GM23338 (cell line): Measurements from ENCODE around the gene TRPM2. TPM values are rescaled to one million over a fixed set of nuclear protein-coding genes. Genes with fewer than 3 reads are reported as not detected.

Source experiments
- ATAC-seq: fragments of 200-7000 bp; cut with Tn5 transposase; 3 replicates; pipeline ENCODE4 v1.9.1; 2020
- DNase-seq: peaks from one replicate; pipeline ENCODE4 v3.0.0-alpha.2; 2015; ENCODE audit warnings: low spot score
- H2AFZ ChIP-seq: fragments of 200-600 bp; sonication (generic); 2 replicates; pipeline ENCODE4 v1.8.0; 2016; ENCODE audit warnings: antibody characterized with exemption, mild to moderate bottlenecking, moderate library complexity
- H3F3A ChIP-seq: fragments of 200-600 bp; sonication (generic); replicated peaks from 2 replicates; pipeline ENCODE4 v1.8.0; 2017; ENCODE audit warnings: antibody characterized with exemption, mixed run types, low read depth
- H3K27ac ChIP-seq: fragments of 200-600 bp; sonication (generic); 2 replicates; pipeline ENCODE4 v1.6.1; 2016; ENCODE audit warnings: low read depth
- H3K27me3 ChIP-seq: fragments of 200-600 bp; sonication (generic); 2 replicates; pipeline ENCODE4 v1.8.0; 2016; ENCODE audit warnings: mild to moderate bottlenecking, mixed run types, moderate library complexity; ENCODE audit not compliant: insufficient read depth
- H3K36me3 ChIP-seq: fragments of 200-600 bp; sonication (generic); 2 replicates; pipeline ENCODE4 v1.8.0; 2016; ENCODE audit warnings: mild to moderate bottlenecking; ENCODE audit not compliant: insufficient read depth
- H3K4me1 ChIP-seq: fragments of 200-600 bp; sonication (generic); 2 replicates; pipeline ENCODE4 v1.8.0; 2016; ENCODE audit warnings: mild to moderate bottlenecking, moderate library complexity; ENCODE audit not compliant: insufficient read depth
- H3K4me2 ChIP-seq: fragments of 200-600 bp; sonication (generic); 2 replicates; pipeline ENCODE4 v1.7.1; 2017; ENCODE audit warnings: mixed run types
- H3K4me3 ChIP-seq: fragments of 200-600 bp; sonication (generic); 2 replicates; pipeline ENCODE4 v1.6.1; 2016; ENCODE audit warnings: mixed run types
- H3K79me2 ChIP-seq: fragments of 200-600 bp; sonication (generic); replicated peaks from 2 replicates; pipeline ENCODE4 v1.8.0; 2017; ENCODE audit warnings: mild to moderate bottlenecking; ENCODE audit not compliant: insufficient read depth
- H3K9me2 ChIP-seq: fragments of 200-600 bp; sonication (generic); 2 replicates; pipeline ENCODE4 v1.8.0; 2017; ENCODE audit not compliant: insufficient read depth
- H4K20me1 ChIP-seq: fragments of 200-600 bp; sonication (generic); replicated peaks from 2 replicates; pipeline ENCODE4 v1.8.0; 2017; ENCODE audit warnings: mild to moderate bottlenecking; ENCODE audit not compliant: insufficient read depth
- H3K27ac Mint-ChIP-seq: 2 replicates; pipeline ENCODE4 v1.8.0; 2020; ENCODE audit warnings: inconsistent platforms, mild to moderate bottlenecking, moderate library complexity, mixed read lengths
- H3K27me3 Mint-ChIP-seq: 3 replicates; pipeline ENCODE4 v1.8.0; 2022; ENCODE audit warnings: low read depth, mild to moderate bottlenecking, moderate library complexity, mixed read lengths, inconsistent platforms; ENCODE audit not compliant: insufficient read depth, poor library complexity
- H3K36me3 Mint-ChIP-seq: 3 replicates; pipeline ENCODE4 v1.8.0; 2021; ENCODE audit warnings: low read depth, mild to moderate bottlenecking, inconsistent platforms, moderate library complexity, mixed read lengths
- H3K4me1 Mint-ChIP-seq: 3 replicates; pipeline ENCODE4 v1.8.0; 2020; ENCODE audit warnings: mild to moderate bottlenecking, inconsistent platforms, mixed read lengths
- H3K4me3 Mint-ChIP-seq: 3 replicates; pipeline ENCODE4 v1.8.0; 2021; ENCODE audit warnings: moderate library complexity, mild to moderate bottlenecking, inconsistent platforms, mixed read lengths
- H3K9me3 Mint-ChIP-seq: 3 replicates; pipeline ENCODE4 v1.8.0; 2020; ENCODE audit warnings: moderate library complexity, mild to moderate bottlenecking, inconsistent platforms, mixed read lengths
- CREB1 ChIP-seq: fragments of 250-450 bp; sonication (Bioruptor Pico); IDR thresholded peaks from 2 replicates; pipeline ENCODE4 v1.5.0; 2020; ENCODE audit warnings: low read depth, mild to moderate bottlenecking, moderate library complexity
- CTCF ChIP-seq, 2 experiments: fragments of 200-600 bp in 1 of 2; sonication (generic) in 1 of 2; conservative IDR thresholded peaks; 2 replicates each; pipeline versions ENCODE4 v1.5.1 to v1.6.1; 2016 to 2017; ENCODE audit warnings: antibody characterized with exemption in 2 of 2, low read depth in 2 of 2, mild to moderate bottlenecking in 2 of 2, moderate library complexity in 1 of 2
- ETS1 ChIP-seq: IDR thresholded peaks from 2 replicates; pipeline ENCODE4 v1.6.1; 2016; ENCODE audit warnings: antibody characterized with exemption
- EZH2 ChIP-seq: fragments of 200-600 bp; sonication (generic); IDR thresholded peaks from one replicate; pipeline ENCODE4 v1.8.0; 2017; ENCODE audit warnings: antibody characterized with exemption, mild to moderate bottlenecking, low read depth; ENCODE audit not compliant: unreplicated experiment
- EZH2phosphoT487 ChIP-seq: fragments of 200-600 bp; sonication (generic); IDR thresholded peaks from one replicate; pipeline ENCODE4 v1.8.1; 2018; ENCODE audit warnings: antibody characterized with exemption; ENCODE audit not compliant: unreplicated experiment
- JUNB ChIP-seq: IDR thresholded peaks from one replicate; pipeline ENCODE4 v1.6.1; 2016; ENCODE audit warnings: antibody characterized with exemption; ENCODE audit not compliant: unreplicated experiment
- NANOG ChIP-seq: IDR thresholded peaks from 2 replicates; pipeline ENCODE4 v1.6.1; 2016; ENCODE audit warnings: antibody characterized with exemption, borderline replicate concordance
- POLR2AphosphoS5 ChIP-seq: IDR thresholded peaks from 2 replicates; pipeline ENCODE4 v1.6.1; 2016; ENCODE audit warnings: antibody characterized with exemption, low read depth
- REST ChIP-seq: IDR thresholded peaks from one replicate; pipeline ENCODE4 v1.6.1; 2018; ENCODE audit warnings: antibody characterized with exemption; ENCODE audit not compliant: unreplicated experiment
- STAT1 ChIP-seq: IDR thresholded peaks from one replicate; pipeline ENCODE4 v1.6.1; 2016; ENCODE audit warnings: antibody characterized with exemption; ENCODE audit not compliant: unreplicated experiment
- ZNF114 ChIP-seq: fragments of 250-450 bp; sonication (Bioruptor Pico); IDR thresholded peaks from 2 replicates; pipeline ENCODE4 v1.5.0; 2020; ENCODE audit warnings: mild to moderate bottlenecking, moderate library complexity
- ZNF331 ChIP-seq: fragments of 250-450 bp; sonication (Bioruptor Pico); IDR thresholded peaks from 2 replicates; pipeline ENCODE4 v1.5.0; 2020; ENCODE audit warnings: low read depth, mild to moderate bottlenecking, moderate library complexity
- polyA plus RNA-seq: library from polyadenylated mRNA; unstranded; fragments of >200 nt; fragmentation: Nextera tagmentation; extraction: Ambion mirVana; gene quantifications from 2 replicates; pipeline ENCODE4 v1.2.1, GENCODE V29; 2016
- total RNA-seq: library from RNA; depleted of rRNA; stranded (reverse); fragments of >200 nt; shearing (Covaris generic); gene quantifications from 2 replicates; pipeline ENCODE4 v1.2.3, GENCODE V29; 2014

Gene TRPM2
- total and polyA plus RNA-seq, 2 experiments from 2014 or later = 0.53 to 0.83 TPM

DNA sequence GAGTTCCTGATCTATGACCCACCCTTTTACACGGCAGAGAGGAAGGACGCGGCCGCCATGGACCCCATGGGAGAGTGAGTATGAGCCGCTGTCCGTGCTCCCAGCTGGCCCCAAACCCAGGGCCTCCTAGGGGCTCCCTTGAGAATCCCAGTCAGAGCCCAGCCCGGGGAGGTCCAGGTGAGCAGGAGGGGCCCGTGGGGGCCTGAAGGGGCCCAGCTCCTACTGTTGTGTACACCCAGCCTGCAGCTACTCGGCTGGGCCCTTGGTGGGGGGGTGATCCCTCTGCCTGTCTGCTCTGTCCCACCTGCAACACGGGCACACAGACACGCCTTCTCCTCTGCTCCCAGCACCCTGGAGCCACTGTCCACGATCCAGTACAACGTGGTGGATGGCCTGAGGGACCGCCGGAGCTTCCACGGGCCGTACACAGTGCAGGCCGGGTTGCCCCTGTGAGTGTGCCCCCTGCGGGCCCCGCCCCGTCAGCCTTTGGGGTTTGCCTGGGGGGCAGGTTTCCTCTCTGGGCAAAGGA lies 73.3 kb downstream of the TRPM2 start:
- Histone ChIP-seq H3K4me2 (no peak overlapping the region), H3F3A (no peaks in the 10 kb centered on the region), H2AFZ (no peak overlapping the region), H3K27me3 (no peaks in the 10 kb centered on the region), H3K4me1 (no peaks in the 10 kb centered on the region), H3K79me2 (no peaks in the 10 kb centered on the region), H3K4me3 (no peak overlapping the region), H3K9me2 (no peaks in the 10 kb centered on the region), H3K27ac (no peak overlapping the region), H4K20me1 (no peaks in the 10 kb centered on the region), H3K36me3 (no peaks in the 10 kb centered on the region)
- ATAC-seq (no peak), DNase-seq (no peak)
- H3K4me3 Mint-ChIP-seq = no peak overlapping the region
- peaks cover 15% of the 10 kb centered on the region; the same call in 2 of the 3 replicates for H3K9me3 Mint-ChIP-seq
- H3K36me3 Mint-ChIP-seq = peaks cover 2% of the 10 kb centered on the region; the same call in 1 of the 3 replicates
- H3K27me3 Mint-ChIP-seq = peaks cover 3% of the 10 kb centered on the region
- H3K27ac Mint-ChIP-seq = no peak overlapping the region
- TF ChIP-seq NANOG = no peak
- no peak for TF ChIP-seq REST
- no peak for TF ChIP-seq ETS1
- H3K4me1 Mint-ChIP-seq = peaks cover 3% of the 10 kb centered on the region; the same call in 1 of the 3 replicates

DNA sequence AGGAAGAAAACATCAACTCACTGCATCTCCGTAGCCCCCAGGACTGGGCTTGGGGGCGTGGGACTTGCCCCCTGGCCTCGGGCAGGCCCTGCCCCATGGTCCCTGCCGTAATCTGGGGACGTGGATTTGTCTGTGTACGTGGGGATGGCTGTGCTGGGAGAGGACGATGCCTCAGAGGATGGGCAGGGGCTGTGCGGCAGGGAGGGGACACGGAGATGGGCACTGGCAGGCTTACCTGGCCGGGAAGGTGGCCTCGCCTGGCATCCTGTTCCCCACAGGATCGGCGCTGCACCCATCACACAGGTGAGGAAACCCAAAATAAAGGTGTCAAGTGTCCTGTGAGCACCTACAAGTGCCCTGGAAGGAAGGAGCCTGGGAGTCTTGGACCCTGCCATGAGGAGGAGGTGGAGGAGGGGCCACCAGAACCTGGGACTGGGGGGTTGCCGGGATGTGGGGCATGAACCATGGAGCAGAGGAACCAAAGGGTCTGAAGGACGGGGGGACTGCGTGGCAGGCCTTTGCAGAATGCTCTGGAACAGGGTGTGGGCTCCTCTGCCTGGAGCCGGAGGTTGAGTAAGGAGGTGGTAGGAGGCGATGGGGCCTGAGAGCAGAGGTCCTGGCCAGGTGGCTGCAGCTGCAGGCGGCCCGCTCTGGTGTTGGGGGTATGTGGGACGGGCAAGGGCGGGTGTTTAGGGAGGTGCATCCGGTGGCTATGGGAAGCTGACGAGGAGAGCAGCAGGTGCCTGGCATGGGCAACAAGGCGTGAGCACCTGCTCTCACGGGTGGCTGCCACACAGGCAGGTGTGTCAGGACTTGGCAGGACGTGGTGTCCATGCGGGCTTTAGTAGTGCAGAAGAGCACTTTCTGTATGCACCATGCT lies 74.1 kb downstream of the TRPM2 start:
- Histone ChIP-seq H3K79me2 (no peaks in the 10 kb centered on the region), H3K9me2 (no peaks in the 10 kb centered on the region), H2AFZ (no peak overlapping the region), H3K27ac (no peak overlapping the region), H3K27me3 (no peaks in the 10 kb centered on the region), H3K4me2 (no peak overlapping the region), H3K36me3 (no peaks in the 10 kb centered on the region), H3K4me3 (no peak overlapping the region), H3K4me1 (no peaks in the 10 kb centered on the region), H4K20me1 (no peaks in the 10 kb centered on the region), H3F3A (no peaks in the 10 kb centered on the region)
- DNase-seq (no peak), ATAC-seq (no peak)
- H3K27ac Mint-ChIP-seq = no peak overlapping the region
- H3K4me1 Mint-ChIP-seq = peaks cover 3% of the 10 kb centered on the region; the same call in 1 of the 3 replicates
- H3K9me3 Mint-ChIP-seq = peaks cover 17% of the 10 kb centered on the region; the same call in 2 of the 3 replicates
- peaks cover 5% of the 10 kb centered on the region for H3K27me3 Mint-ChIP-seq
- H3K4me3 Mint-ChIP-seq = no peak overlapping the region
- H3K36me3 Mint-ChIP-seq = peaks cover 4% of the 10 kb centered on the region; the same call in 1 of the 3 replicates
- no peak for TF ChIP-seq POLR2AphosphoS5
- no peak for TF ChIP-seq ZNF331 (CRISPR knock-in tag)
- TF ChIP-seq JUNB = no peak
- TF ChIP-seq EZH2 = no peak
- TF ChIP-seq CREB1 (CRISPR knock-in tag) = no peak
- TF ChIP-seq ZNF114 = no peak
- no peak for TF ChIP-seq CTCF (conservative IDR thresholded peaks at IDR 0.05; ENCODE audit: low read depth in 2 of 2)
- TF ChIP-seq REST = no peak
- TF ChIP-seq STAT1 = no peak
- TF ChIP-seq EZH2phosphoT487 = no peak
